Sciatic nerve (tissue), 2 donors: Measurements from ENCODE around the gene ZNF888. TPM values are rescaled to one million over a fixed set of nuclear protein-coding genes. Genes with fewer than 3 reads are reported as not detected.
"Not testable (repeated sequence)": the region's sequence is repeated elsewhere in the genome, so short reads cannot be mapped to it uniquely, and the experiment has no call there.

Source experiments
- ATAC-seq: fragments of 200-7000 bp; cut with Tn5 transposase; one replicate; pipeline ENCODE4 v1.9.1; 2020; ENCODE audit warnings: mild to moderate bottlenecking, moderate library complexity
- DNase-seq: peaks from one replicate; pipeline ENCODE4 v3.0.0-alpha.2; 2020; ENCODE audit warnings: low spot score
- intact Hi-C: fragments of 100-400 bp; cut with DNase I; formaldehyde crosslinking; loops from one replicate; pipeline ENCODE4 v1.14.2; 2022
- total RNA-seq: library from RNA; stranded (reverse); fragmentation: NEBNext Ultra II Directional; extraction: Animal tissue kit (Norgen Biotek cat#: 25700); gene quantifications from one replicate; pipeline ENCODE4 v1.2.1, GENCODE V29; 2021
- donor health status: DM: no; HTN: no; CAD: no.
- donor health status: DM: no; HTN: no; CAD: no.

The ZNF888 gene
- total RNA-seq, 1 donor from 2014 or later: 4.8 TPM

DNA sequence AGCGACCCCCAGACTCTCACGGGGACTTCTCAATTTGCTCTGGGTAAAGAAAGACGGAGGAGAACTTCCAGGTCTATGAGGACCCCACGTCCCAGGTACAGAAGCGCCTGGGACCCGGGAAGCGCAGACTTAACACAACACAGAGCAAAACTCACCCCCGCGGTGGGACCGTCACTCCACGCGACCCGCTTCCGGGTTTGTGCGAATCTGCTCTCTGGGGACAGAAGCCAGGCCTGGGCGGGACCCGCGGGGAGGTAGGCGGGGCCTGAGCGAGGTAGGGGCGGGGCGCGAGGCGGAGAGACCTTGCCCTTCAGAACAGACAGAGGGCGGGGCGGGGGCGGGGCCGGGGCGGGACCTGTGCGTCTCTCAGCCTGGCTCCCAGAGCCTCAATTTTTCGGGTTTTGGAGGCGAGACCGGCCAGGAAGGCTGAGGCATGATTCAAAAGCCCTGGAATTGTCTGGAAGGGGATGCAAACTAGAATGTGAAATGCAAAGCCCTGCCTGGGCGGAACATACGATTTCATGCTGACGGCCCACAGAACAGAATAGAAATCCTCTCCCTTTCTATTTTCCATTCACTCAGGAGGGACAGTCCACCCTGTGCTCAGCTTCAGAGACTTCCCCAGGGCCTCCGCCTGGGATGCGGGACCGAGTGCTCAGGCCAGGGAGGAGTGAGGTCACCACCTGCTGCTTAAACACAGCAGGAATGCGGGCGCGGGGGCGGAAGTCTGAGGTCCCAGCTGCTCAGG, 19.3 kb upstream of the ZNF888 start:
- ATAC-seq (peak; percentile 99), DNase-seq (peak; percentile 95)
- intact Hi-C loops: no loop called here

DNA sequence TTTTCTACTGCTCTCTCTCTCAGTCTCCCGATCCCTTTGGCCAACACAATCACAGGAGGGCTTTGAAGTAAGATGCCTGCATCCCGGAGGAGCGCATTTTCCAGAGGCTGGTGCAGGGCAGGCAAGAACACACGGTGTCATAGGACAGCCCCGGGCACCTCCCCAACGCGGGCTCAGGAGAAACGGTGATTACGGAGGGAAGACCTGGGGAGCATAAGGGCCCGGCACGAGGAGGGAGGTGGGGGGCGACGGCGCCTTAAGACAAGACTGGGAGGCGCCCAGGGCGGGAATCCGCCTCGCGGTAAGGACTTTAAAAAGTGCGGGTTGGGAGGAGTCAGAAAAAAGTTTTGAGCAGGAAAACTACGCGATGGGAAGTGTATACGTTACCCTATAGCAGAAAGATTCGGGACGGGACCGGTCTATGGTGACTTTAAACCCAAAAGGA, 18.7 kb upstream of the ZNF888 start:
- intact Hi-C loops: no loop called here
- ATAC-seq: peak; percentile 75
- no peak for DNase-seq

DNA sequence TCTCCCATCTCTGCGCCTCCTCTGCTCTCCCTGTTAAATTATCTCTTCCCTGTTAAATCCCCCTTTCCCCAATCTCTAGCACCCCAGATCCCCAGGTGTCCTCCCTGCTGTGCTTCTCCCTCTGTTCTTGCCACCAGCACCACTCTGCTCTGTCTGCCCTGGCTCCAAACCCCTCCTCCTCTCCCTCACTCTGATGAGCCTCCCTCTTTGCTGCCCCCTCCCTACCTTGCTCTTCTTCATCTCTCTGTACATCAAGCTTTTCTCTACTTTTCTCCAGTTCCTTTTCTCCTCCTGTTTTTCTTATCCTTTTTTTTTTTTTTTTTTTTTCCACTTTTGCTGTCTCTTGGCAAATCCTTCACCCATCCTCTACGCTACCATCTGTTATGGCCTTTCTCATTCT, 18.3 kb upstream of the ZNF888 start:
- DNase-seq, intact Hi-C loops, ATAC-seq: not testable (repeated sequence)

DNA sequence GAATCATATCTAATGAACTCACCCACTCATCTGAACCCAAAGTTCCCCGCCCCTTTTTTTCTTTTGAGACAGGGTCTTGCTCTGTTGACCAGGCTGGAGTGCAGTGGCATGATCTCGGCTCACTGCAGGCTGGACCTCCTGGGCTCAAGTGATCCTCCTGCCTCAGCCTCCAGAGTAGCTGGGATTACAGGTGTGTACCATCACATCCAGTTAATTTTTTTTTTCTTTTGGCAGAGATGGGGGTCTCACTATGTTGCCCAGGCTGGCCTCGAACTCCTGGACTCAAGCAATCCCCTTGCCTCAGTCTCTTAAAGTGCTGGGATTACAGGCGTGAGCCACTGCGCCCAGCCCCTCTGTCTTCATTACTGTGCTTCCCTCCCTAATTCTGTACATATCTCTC, 17.7 kb upstream of the ZNF888 start:
- intact Hi-C loops, DNase-seq, ATAC-seq: not testable (repeated sequence)

DNA sequence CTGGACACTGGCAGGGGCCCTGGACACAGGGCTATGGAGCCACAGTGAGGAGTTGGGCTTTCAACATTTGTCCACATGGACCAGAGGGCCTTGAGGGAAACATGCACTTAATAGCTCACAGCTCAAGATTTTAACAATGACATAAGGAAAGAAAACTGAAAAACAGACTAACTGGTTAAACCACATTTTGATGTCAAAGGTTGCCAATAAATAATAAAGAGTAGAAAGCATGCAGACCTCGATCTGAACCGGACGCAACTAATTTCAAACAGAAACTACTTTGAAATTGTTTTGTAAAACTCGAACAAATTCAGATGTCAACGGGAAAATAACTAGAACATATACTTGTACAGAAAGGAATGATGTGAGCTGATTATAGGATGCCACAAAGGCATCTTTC, 15.5 kb upstream of the ZNF888 start:
- ATAC-seq: no peak
- no peak for DNase-seq
- intact Hi-C loops: no loop called here

DNA sequence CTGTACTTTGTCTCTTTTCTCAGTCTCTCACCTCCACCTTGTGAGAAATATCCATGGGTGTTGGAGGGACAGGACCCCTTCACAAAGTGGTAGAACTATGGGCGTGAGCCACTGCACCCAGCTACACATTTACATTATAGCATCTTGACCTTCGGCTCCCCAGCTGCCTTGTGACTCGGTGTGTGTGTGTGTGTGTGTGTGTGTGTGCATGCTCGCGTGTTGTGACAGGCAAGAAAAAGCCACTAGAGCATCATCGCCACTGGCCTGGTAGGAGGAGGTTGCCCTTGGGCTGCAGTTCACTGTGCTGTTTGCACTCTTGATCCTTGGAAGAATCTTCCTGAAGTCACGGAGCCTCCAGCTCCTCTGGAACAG, 13.7 kb upstream of the ZNF888 start:
- no peak for DNase-seq
- intact Hi-C loops: no loop called here
- ATAC-seq: no peak

DNA sequence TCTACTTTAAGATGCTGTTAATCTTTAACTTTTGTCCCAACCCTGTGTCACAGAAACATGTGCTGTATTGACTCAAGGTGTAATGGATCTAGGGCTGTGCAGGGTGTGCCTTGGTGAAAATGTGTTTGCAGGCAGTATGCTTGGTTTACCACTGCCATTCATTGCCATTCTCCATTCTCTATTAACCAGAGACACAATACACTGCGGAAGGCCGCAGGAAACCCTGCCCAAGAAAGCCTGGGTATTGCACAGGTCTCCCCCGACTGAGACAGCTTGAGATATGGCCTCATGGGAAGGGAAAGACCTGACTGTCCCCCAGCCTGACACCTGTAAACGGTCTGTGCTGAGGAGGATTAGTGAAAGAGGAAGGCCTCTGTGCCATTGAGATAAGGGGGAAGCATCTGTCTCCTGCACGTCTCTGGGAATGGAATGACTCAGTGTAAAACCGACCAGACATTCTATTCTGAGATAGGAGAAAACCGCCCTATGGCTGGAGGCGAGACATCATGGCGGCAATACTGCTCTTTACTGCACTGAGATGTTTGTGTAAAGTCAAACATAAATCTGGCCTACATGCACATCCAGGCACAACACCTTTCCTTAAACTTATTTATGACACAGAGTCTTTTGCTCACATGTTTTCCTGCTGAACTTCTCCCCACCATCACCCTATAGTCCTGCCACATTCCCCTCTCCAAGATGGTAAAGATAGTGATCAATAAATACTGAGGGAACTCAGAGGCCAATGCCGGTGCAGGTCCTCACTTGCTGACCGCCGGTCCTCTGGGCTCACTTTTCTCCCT, 13.1 kb upstream of the ZNF888 start:
- ATAC-seq (no peak), DNase-seq (no peak)
- intact Hi-C loops: no loop called here

DNA sequence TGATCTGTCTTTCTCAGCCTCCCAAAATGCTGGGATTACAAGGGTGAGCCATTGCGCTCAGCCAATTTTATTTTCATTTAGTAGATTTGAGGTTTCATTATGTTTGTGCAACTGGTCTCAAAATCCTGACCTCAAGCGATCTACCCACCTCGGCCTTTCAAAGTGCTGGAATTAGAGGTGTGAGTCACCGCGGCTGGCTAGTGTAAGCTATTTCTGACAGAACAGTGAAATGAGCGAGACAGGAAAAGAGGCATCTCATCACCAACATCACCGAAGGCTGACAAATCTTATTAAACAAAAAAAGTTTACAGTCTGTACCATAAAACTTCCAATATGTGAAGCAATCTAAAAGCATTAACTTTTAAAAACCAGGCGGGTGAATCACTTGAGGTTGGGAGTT, 12.2 kb upstream of the ZNF888 start:
- no peak for DNase-seq
- no peak for ATAC-seq
- intact Hi-C loops: no loop called here

DNA sequence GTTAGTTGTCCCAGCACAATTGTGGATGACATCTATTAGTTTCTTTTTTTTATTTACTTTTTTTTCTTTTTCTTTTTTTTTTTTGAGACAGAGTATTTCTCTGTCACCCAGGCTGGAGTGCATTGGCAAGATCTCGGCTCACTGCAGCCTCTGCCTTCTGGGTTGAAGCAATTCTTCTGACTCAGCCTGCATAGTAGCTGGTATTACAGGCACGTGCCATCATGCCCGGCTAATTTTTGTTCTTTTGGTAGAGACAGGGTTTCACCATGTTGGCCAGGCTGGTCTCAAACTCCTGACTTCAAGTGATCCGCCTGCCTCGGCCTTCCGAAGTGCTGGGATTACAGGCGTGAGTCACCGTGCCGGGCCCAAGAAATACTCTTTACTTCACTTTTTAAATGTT, 1.4 kb upstream of the ZNF888 start:
- DNase-seq, ATAC-seq, intact Hi-C loops: not testable (repeated sequence)

DNA sequence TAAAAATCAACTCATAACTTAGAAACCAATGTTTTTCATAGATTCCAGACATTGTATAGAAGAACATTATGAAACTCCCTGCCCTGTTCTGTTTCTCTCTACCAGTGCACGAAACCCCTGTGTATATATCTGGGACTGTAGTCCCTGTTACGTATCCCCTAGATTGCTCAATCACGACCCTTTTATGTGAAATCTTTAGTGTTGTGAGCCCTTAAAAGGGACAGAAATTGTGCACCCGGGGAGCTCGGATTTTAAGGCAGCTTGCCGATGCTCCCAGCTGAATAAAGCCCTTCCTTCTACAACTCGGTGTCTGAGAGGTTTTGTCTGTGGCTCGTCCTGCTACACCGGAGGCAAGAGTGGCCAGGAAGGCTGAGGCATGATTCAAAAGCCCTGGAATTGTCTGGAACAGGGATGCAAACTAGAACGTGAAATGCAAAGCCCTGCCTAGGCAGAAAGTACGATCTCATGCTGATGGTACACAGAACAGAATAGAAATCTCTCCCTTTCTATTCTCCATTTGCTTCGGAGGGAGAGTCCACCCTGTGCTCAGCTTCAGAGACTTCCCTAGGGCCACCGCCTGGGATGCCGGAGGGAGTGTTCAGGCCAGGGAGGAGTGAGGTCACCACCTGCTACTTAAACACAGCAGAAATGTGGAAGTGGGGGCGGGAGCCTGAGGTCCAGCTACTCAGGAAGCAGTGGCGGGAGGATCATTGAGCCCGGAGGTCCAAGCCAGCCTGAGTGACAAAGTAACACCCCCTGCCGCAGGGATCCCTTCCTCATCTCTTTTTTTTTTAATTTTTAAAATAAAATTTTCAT, 758 bp upstream of the ZNF888 start:
- intact Hi-C loops: no loop called here
- DNase-seq (no peak), ATAC-seq (peak; percentile 75)

DNA sequence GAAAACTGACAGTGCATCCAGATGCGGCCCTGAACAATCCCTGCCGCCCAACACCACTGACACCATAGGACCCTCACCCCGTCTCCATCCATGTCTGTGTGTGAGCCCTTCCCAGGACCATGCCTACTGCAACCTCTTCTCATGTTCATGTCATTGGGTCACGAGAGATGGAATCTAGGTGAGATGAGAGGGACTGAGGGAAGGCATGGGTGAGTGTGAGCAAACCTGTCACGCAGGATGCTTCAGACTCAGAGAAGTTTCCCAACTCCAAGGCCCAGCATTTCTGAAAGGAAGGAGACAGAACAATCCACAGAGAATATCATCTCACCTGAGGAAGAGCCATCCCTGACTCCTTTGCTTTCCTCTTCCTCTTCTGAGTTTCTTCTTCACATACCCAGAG, 5.7 kb downstream of the ZNF888 start:
- ATAC-seq: no peak
- intact Hi-C loops: no loop called here
- no peak for DNase-seq

DNA sequence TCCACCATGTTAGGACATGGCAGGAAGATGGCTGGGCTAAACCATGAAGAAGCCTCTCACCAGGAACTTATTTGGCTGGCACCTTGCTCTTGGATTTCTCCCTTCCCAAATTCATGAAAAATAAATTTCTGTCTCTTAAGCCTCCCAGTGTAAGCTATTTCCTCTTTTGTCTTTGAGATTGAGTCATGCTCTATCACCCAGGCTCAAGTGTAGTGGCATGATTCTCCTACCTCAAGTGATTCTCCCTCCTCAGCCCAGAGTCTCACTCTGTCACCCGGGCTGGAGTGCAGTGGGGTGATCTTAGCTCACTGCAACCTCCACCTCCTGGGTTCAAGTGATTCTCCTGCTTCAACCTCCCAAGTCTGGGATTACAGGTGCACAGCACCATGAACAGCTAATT, 12.6 kb downstream of the ZNF888 start:
- ATAC-seq: no peak
- intact Hi-C loops: no loop called here
- DNase-seq: no peak

DNA sequence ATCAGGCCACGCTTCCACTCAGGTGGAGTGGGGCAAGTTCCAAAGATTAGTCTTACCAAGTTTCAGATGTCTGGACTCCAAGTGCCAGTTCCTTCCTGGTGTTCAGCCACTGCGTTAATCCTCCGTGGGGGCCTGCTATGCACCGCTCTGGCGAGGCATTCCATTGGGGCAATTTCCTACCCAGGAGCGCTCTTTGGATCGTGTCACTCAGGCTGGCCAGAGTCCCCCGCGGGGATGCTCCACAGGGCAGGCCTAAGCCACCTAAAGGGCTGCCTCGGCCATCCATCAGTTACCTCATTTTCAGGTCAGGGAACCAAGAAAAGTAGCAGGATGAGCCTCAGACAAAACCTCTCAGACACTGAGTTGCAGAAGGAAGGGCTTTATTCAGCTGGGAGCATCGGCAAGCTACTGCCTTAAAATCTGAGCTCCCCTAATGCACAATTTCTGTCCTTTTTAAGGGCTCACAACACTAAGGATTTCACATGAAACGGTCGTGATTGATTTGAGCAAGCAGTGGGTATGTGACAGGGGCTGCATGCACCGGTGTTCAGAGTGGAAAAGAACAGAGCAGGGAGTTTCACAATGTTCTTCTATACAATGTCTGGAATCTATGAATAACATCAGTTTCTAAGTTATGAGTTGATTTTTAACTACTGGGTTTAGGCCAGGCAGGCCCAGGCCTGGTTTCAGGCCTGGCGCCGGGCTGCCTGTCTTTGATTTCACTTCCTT, 19.0 kb downstream of the ZNF888 start:
- not testable (repeated sequence) for DNase-seq, ATAC-seq
- intact Hi-C loops: loop anchor here (1.0 kb wide), 1 partner anchor 21 kb away; no protein-coding TSS in a partner anchor

DNA sequence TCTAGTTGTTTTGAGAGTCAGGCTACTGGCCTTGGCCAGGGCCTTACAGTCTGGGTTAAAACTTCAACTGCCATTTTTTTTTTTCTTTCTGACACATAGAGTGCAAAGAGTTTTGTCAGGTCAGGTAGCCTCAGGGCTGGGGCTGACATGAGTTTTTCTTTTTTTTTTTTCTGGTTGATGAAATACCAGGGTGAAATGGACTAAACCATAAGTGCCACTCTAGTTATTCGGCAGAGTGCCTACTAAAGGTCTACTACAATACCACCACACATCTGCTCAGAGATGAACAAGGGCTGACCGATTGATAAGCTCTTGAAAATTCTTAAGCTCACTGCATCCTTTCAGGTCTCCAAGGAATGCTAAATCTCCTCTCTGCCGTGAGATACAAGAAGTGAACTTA, 21.4 kb downstream of the ZNF888 start:
- ATAC-seq (no peak), DNase-seq (no peak)
- intact Hi-C loops: no loop called here

DNA sequence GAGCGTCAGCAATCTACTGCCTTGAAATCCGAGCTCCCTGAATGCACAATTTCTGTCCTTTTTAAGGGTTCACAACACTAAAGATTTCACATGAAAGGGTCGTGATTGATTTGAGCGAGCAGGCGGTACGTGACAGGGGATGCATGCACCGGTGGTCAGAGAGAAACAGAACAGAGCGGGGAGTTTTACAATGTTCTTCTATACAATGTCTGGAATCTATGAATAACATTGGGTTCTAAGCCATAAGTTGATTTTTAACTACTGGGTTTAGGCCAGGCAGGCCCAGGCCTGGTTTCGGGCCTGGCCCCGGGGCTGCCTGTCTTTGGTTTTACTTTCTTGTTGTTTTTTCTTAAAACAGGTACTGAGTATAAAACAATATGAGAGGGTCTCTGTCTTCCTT, 24.6 kb downstream of the ZNF888 start:
- DNase-seq, ATAC-seq, intact Hi-C loops: not testable (repeated sequence)

DNA sequence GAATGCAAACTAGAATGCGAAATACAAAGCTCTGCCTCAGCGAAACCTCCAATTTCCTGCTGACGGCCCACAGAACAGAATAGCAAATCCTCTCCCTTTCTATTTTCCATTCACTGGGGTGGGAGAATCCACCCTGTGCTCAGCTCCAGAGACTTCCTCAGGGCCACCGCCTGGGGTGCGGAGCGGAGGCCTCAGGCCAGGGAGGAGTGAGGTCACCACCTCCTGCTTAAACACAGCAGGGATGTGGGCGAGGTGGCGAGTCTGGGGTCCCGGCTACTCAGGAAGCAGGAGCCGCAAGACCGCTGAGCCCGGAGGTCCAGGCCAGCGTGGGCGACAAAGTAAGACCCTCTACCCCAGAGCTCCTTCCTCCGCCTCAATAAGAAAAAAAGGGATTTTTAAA, 25.1 kb downstream of the ZNF888 start:
- DNase-seq: no peak
- intact Hi-C loops: no loop called here
- peak; percentile 57 for ATAC-seq

DNA sequence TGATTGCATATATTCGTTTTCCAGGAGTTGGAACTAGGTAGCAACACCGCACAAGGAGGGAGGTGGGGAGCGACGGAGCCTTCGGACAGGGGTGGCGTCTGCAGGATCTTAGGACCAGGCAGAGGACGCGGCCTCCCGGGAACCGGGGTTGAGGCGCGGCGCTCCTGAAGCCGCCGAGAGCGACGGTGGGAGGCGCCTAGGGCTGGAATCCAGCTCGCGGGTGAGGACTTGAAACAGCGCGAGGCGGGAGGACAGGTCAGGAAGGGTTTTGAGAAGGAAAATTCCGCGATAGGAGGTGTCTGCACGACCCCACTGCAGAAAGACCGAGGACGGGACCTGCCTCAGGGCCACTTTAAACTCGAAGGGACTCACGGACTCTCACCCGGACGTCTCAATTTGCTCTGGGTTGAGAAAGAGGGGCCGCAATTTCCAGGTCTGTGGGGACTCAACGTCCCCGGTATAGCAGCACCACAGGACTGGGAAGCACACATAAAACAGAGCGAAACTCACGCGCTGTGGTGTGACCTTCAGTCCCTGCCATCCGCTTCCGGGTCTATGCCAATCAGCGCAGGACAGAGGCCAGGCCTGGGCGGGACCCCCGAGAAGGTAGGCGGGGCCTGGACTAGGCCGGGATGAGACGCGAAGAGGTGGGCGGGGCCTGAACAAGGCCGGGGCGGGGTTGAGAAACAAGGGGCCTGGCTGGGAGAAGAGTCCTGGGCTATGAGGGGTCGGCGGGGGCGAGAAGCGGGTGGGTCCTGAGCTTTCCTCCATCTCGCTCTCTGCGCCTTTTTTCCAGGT, 25.9 kb downstream of the ZNF888 start, which contains the start of gene ZNF320:
Gene ZNF320 (minus strand): TSS at position 498 of the 798 bp plus-strand sequence. CDS start 7,380 bp downstream, outside the sequence.
- DNase-seq: peak; percentile 98
- intact Hi-C loops: no loop called here
- ATAC-seq: peak; percentile 100
